K562 (cell line): ENCODE measurements around the gene RBP3. TPM values are rescaled to one million over a fixed set of nuclear protein-coding genes. Genes with fewer than 3 reads are reported as not detected.

ENCODE experiments used
- ATF4 ChIP-seq: fragments of 450-650 bp; formaldehyde crosslinking; IDR thresholded peaks from 2 replicates; pipeline ENCODE4 v1.4.0; 2022; ENCODE audit warnings: mild to moderate bottlenecking, moderate library complexity
- C11orf30 ChIP-seq: fragments of 450-650 bp; IDR thresholded peaks from 2 replicates; pipeline ENCODE4 v1.6.1; 2016; ENCODE audit warnings: low read depth, mild to moderate bottlenecking
- CREB3L1 ChIP-seq: fragments of 450-650 bp; IDR thresholded peaks from 2 replicates; pipeline ENCODE4 v1.6.1; 2014; ENCODE audit warnings: low read depth, mild to moderate bottlenecking, moderate library complexity, borderline replicate concordance
- CXXC5 ChIP-seq: fragments of 250-450 bp; sonication (Bioruptor Pico); IDR thresholded peaks from 2 replicates; pipeline ENCODE4 v1.8.0; 2022; ENCODE audit warnings: inconsistent platforms, mild to moderate bottlenecking, moderate library complexity
- EZH2 ChIP-seq: IDR thresholded peaks from 2 replicates; pipeline ENCODE4 v1.6.1; 2012; ENCODE audit warnings: low read depth, mild to moderate bottlenecking, inconsistent platforms, low read length, borderline replicate concordance
- GABPB1 ChIP-seq: sonication (generic); formaldehyde crosslinking; IDR thresholded peaks from 2 replicates; pipeline ENCODE4 v1.8.0; 2022; ENCODE audit warnings: mild to moderate bottlenecking, missing genetic modification reagents
- PCBP2 ChIP-seq: fragments of 200-400 bp; formaldehyde crosslinking; IDR thresholded peaks from 2 replicates; pipeline ENCODE4 v1.6.1; 2018; ENCODE audit warnings: low read length, low read depth, mild to moderate bottlenecking, moderate library complexity; ENCODE audit not compliant: poor library complexity, severe bottlenecking
- RERE ChIP-seq: sonication (generic); formaldehyde crosslinking; IDR thresholded peaks from 2 replicates; pipeline ENCODE4 v1.8.0; 2023; ENCODE audit warnings: missing genetic modification reagents, mild to moderate bottlenecking, borderline replicate concordance
- SNAPC5 ChIP-seq: fragments of 250-450 bp; sonication (Bioruptor Pico); IDR thresholded peaks from 2 replicates; pipeline ENCODE4 v1.8.0; 2021; ENCODE audit warnings: moderate library complexity, mild to moderate bottlenecking, inconsistent platforms
- TAF1 ChIP-seq: IDR thresholded peaks from 2 replicates; pipeline ENCODE4 v1.6.1; 2011; ENCODE audit warnings: mild to moderate bottlenecking, low read length, moderate library complexity; ENCODE audit not compliant: insufficient read depth, control insufficient read depth, severe bottlenecking; ENCODE audit errors: extremely low read depth
- ZBTB11 ChIP-seq, 3 experiments: fragments of 200-800 bp in 1 of 3; fragments of 250-450 bp in 1 of 3; fragments of 450-650 bp in 1 of 3; sonication (Bioruptor Pico) in 1 of 3; sonication (Bioruptor generic) in 1 of 3; formaldehyde crosslinking in 1 of 3; IDR thresholded peaks; 2 replicates each; pipeline versions ENCODE4 v1.6.1 to v1.8.0; 2016 to 2022; ENCODE audit warnings: mild to moderate bottlenecking in 2 of 3, missing genetic modification characterization in 2 of 3, missing compliant biosample characterization in 1 of 3, moderate library complexity in 1 of 3
- polyA plus RNA-seq, 8 experiments: library from polyadenylated mRNA; depleted of rRNA in 4 of 8; stranded (reverse) in 5 of 8; unstranded in 3 of 8; fragments of >200 nt; fragmentation: Nextera tagmentation in 2 of 8; fragmentation: Illumina TruSeq in 1 of 8; extraction: Ambion mirVana in 2 of 8; extraction: Trizol in 1 of 8; gene quantifications; 2 replicates each; pipeline versions ENCODE4 v1.2.1 to v1.2.3, GENCODE V29; 2011 to 2014; ENCODE audit warnings: inconsistent platforms in 1 of 8, missing spikeins in 1 of 8
- total RNA-seq, 7 experiments: library from RNA; depleted of rRNA in 6 of 7; stranded (reverse); fragments of >200 nt in 6 of 7; fragmentation: Illumina TruSeq in 2 of 7; extraction: Trizol in 2 of 7; gene quantifications; 2 replicates each; pipeline versions ENCODE4 v1.2.1 to v1.2.3, GENCODE V29; 2011 to 2021; ENCODE audit warnings: low replicate concordance in 1 of 7

RBP3 gene
- total and polyA plus RNA-seq, 9 of the 15 experiments (the other 6 are each of a cell fraction or from before 2014, with no cell fraction given), result not detected

- no peak for TF ChIP-seq RERE (CRISPR knock-in tag)
- TF ChIP-seq ZBTB11 (CRISPR knock-in tag; IDR thresholded peaks at IDR 0.05), result peak in 1 of 3 experiments; percentile 30; a peak in 1 of 6 replicates
- TF ChIP-seq C11orf30, result peak; percentile 93
- no peak for TF ChIP-seq CREB3L1
- no peak for TF ChIP-seq PCBP2
- no peak for TF ChIP-seq EZH2
- 0 out of 2 replicates have a peak, but pooled peaks have one; percentile 14 for TF ChIP-seq CXXC5
- TF ChIP-seq SNAPC5 (CRISPR knock-in tag), result no peak
- no peak for TF ChIP-seq GABPB1 (CRISPR knock-in tag)
- no peak for TF ChIP-seq TAF1
- TF ChIP-seq ATF4 (CRISPR knock-in tag), result no peak
These were observed 36.1 kb upstream of the RBP3 start (continued) for GRCh38 chr10:47311932-47312662.
